ENCODE measurements around the gene CBLN2. TPM values are rescaled to one million over a fixed set of nuclear protein-coding genes. Genes with fewer than 3 reads are reported as not detected.

The CBLN2 gene
- total RNA-seq, 1 experiment from 2014 or later: not detected

- TF ChIP-seq ZBTB33 (IDR thresholded peaks at IDR 0.05; ENCODE audit: extremely low read depth, insufficient replicate concordance, low read length): no peak
- no peak for TF ChIP-seq SRF (IDR thresholded peaks at IDR 0.05; ENCODE audit: low read depth)
Observed at GRCh38 chr18:72542984-72543356, 1.2 kb downstream of the CBLN2 start (continued).

- ChIA-PET CTCF (no interaction called here), POLR2A (no interaction called here), RAD21 (ENCODE audit: low non-redundant PET in 1 of 2, low total read pairs in 2 of 2, uncharacterized antibody in 2 of 2, unreplicated experiment in 2 of 2) (no interaction called here)
- no peaks in the 10 kb centered on the region for H3K36me3 ChIP-seq (ENCODE audit: control insufficient read depth in 1 of 2, insufficient read depth in 2 of 2, low read length in 2 of 2)
- H2AFZ ChIP-seq (ENCODE audit: low read depth, low read length, poor library complexity, severe bottlenecking): no peak overlapping the region
- H3K79me2 ChIP-seq (ENCODE audit: insufficient read depth, low read length): no peaks in the 10 kb centered on the region
- peaks cover 3 to 15% of the 10 kb centered on the region in 2 experiments; a peak in 2 of 4 replicates for H3K9me3 ChIP-seq (ENCODE audit: control insufficient read depth in 1 of 2, insufficient read depth in 1 of 2, low read depth in 1 of 2, low read length in 2 of 2)
- intact Hi-C loops (cut with micrococcal nuclease): no loop called here
- H3K9me2 ChIP-seq (ENCODE audit: insufficient read depth): no peaks in the 10 kb centered on the region
- H3K9ac ChIP-seq (ENCODE audit: low read length): no peak overlapping the region
- DNase-seq (ENCODE audit: low read depth, low spot score): no peak
- BruUV-seq (replicated peaks): no TSS peak
- ATAC-seq: no peak
- no peak overlapping the region for H3K4me3 ChIP-seq (replicated peaks in 1 of 2; ENCODE audit: low read depth in 1 of 2, low read length in 2 of 2)
- H3K27ac ChIP-seq (ENCODE audit: low read depth, low read length): no peak overlapping the region
- H4K20me1 ChIP-seq (ENCODE audit: insufficient read depth): no peaks in the 10 kb centered on the region
- no peaks in the 10 kb centered on the region for H3K27me3 ChIP-seq (ENCODE audit: insufficient read depth, low read length)
- no peak overlapping the region for H3K4me2 ChIP-seq (ENCODE audit: low read length)
- no peaks in the 10 kb centered on the region for H3K4me1 ChIP-seq (ENCODE audit: control insufficient read depth in 1 of 2, insufficient read depth in 2 of 2, low read length in 2 of 2)
- TF ChIP-seq ZNF274 (IDR thresholded peaks at IDR 0.05; ENCODE audit: low read depth, low read length) (no peak), TCF7L2 (IDR thresholded peaks at IDR 0.05; ENCODE audit: borderline replicate concordance, extremely low read depth, insufficient read depth, insufficient read length) (no peak), YY1 (IDR thresholded peaks at IDR 0.05; ENCODE audit: extremely low read depth, insufficient replicate concordance, low read depth, low read length) (no peak), ZFX (IDR thresholded peaks at IDR 0.05) (no peak), ZBTB33 (IDR thresholded peaks at IDR 0.05; ENCODE audit: extremely low read depth, insufficient replicate concordance, low read length) (no peak), SIN3A (IDR thresholded peaks at IDR 0.05; ENCODE audit: low read depth) (no peak), RAD21 (IDR thresholded peaks at IDR 0.05; ENCODE audit: low read depth) (no peak), SRF (IDR thresholded peaks at IDR 0.05; ENCODE audit: low read depth) (no peak), REST (IDR thresholded peaks at IDR 0.05; ENCODE audit: low read depth) (no peak), MAX (IDR thresholded peaks at IDR 0.05) (no peak), POLR2A (IDR thresholded peaks at IDR 0.05; ENCODE audit: borderline replicate concordance, extremely low read depth, insufficient read depth, insufficient read length) (no peak), EZH2 (IDR thresholded peaks at IDR 0.05) (no peak), CTCF (IDR thresholded peaks at IDR 0.05 in 2 of 3, conservative IDR thresholded peaks at IDR 0.05 in 1 of 3; ENCODE audit: borderline replicate concordance in 1 of 3, insufficient read depth in 1 of 3, low read depth in 2 of 3, low read length in 2 of 3) (no peak), CEBPB (IDR thresholded peaks at IDR 0.05; ENCODE audit: low read depth) (no peak), ATF3 (IDR thresholded peaks at IDR 0.05) (no peak)
Observed at GRCh38 chr18:72542342-72542741, 1.8 kb downstream of the CBLN2 start.
